ENCODE results near the gene STPG3.

GRCh38 chr9:137202966-137203365 lies 48.1 kb upstream of the STPG3 start:
- no peak for TF ChIP-seq CTCF (IDR thresholded peaks at IDR 0.05)
- no peak for TF ChIP-seq ZFX (IDR thresholded peaks at IDR 0.05; ENCODE audit: borderline replicate concordance)
